SH-SY5Y (cell line): ENCODE data around the gene APLP1.

Source experiments
- GATA2 ChIP-seq: IDR thresholded peaks from 2 replicates; pipeline ENCODE4 v1.6.1; 2011; ENCODE audit warnings: mild to moderate bottlenecking, low read depth, low read length
- GATA3 ChIP-seq: IDR thresholded peaks from 2 replicates; pipeline ENCODE4 v1.6.1; 2011; ENCODE audit warnings: low read depth, mild to moderate bottlenecking, low read length, moderate library complexity

DNA sequence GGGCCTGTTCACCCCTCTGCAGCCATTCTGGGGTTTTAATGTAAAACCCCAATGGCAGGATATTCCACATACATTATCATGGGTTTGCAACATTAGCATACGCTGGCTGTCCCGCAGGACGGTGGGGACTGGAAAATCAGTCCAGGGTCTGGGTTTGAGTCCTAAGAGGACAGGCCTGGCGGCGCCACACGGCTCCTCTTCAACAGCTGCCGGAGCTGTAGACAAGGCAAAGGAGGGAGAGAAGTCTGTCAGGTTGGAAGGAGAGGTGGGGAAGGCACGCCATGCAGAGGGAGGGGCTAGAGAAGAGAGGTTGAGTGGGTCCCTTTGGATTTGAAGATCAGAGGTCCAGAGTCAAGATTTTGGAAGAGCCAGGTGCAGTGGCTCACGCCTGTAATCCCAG lies 20.0 kb downstream of the APLP1 start:
- TF ChIP-seq GATA2 (no peak), GATA3 (no peak)
